ENCODE data around the gene CACHD1. TPM values are rescaled to one million over a fixed set of nuclear protein-coding genes. Genes with fewer than 3 reads are reported as not detected.

Gene CACHD1
- total RNA-seq, 3 donors from 2014 or later (not counting 1 experiment from before 2014, with no cell fraction given): not detected

- Mint-ChIP-seq H3K9me3 (no peaks in the 10 kb centered on the region), H3K36me3 (no peaks in the 10 kb centered on the region), H3K27me3 (ENCODE audit: low read depth in 2 of 2) (peaks cover 2 to 14% of the 10 kb centered on the region in 2 donors), H3K27ac (no peak overlapping the region), H3K4me3 (no peak overlapping the region), H3K4me1 (no peaks in the 10 kb centered on the region)
- DNase-seq (no peak), ATAC-seq (no peak)
- H3K4me3 ChIP-seq (ENCODE audit: low read length): no peak overlapping the region
- H3K4me1 ChIP-seq (ENCODE audit: control insufficient read depth, insufficient read depth, low read length): no peaks in the 10 kb centered on the region
- TF ChIP-seq CTCF (IDR thresholded peaks at IDR 0.05): no peak
- no peaks in the 10 kb centered on the region for H3K27me3 ChIP-seq (ENCODE audit: control insufficient read depth, insufficient read depth, low read length)
- 85% methylated on average over 2 of the region's 4 CpGs for WGBS (ENCODE audit: insufficient coverage)
- no peak overlapping the region for H3K27ac ChIP-seq (ENCODE audit: low read length)
- H3K36me3 ChIP-seq (ENCODE audit: control insufficient read depth, insufficient read depth, low read length): no peaks in the 10 kb centered on the region
- intact Hi-C loops (cut with micrococcal nuclease): no loop called here
- H3K9me3 ChIP-seq (ENCODE audit: control insufficient read depth, insufficient read depth, low read length): no peaks in the 10 kb centered on the region
Observed at GRCh38 chr1:64581843-64582185, 111.9 kb downstream of the CACHD1 start.

- WGBS (ENCODE audit: insufficient coverage): 67% methylated on average over 1 of the region's 1 CpG
- no peak for TF ChIP-seq CTCF (IDR thresholded peaks at IDR 0.05)
- Mint-ChIP-seq H3K4me1 (no peaks in the 10 kb centered on the region), H3K36me3 (no peaks in the 10 kb centered on the region), H3K4me3 (no peak overlapping the region), H3K9me3 (no peaks in the 10 kb centered on the region), H3K27ac (no peak overlapping the region), H3K27me3 (ENCODE audit: low read depth in 2 of 2) (peaks cover 0 to 14% of the 10 kb centered on the region in 2 donors)
- intact Hi-C loops (cut with micrococcal nuclease): no loop called here
- Histone ChIP-seq H3K4me1 (ENCODE audit: control insufficient read depth, insufficient read depth, low read length) (no peaks in the 10 kb centered on the region), H3K9me3 (ENCODE audit: control insufficient read depth, insufficient read depth, low read length) (no peaks in the 10 kb centered on the region), H3K27ac (ENCODE audit: low read length) (no peak overlapping the region), H3K36me3 (ENCODE audit: control insufficient read depth, insufficient read depth, low read length) (no peaks in the 10 kb centered on the region), H3K4me3 (ENCODE audit: low read length) (no peak overlapping the region), H3K27me3 (ENCODE audit: control insufficient read depth, insufficient read depth, low read length) (no peaks in the 10 kb centered on the region)
- peak in 1 of 2 donors; percentile 7 for DNase-seq
- no peak for ATAC-seq
Observed at GRCh38 chr1:64584479-64584878, 114.5 kb downstream of the CACHD1 start.

GRCh38 chr1:64588876-64589275 is 118.9 kb downstream of the CACHD1 start:
- no peaks in the 10 kb centered on the region for H3K4me1 Mint-ChIP-seq
- no peaks in the 10 kb centered on the region for H3K36me3 Mint-ChIP-seq
- no peak for ATAC-seq
- DNase-seq: no peak
- H3K27me3 Mint-ChIP-seq (ENCODE audit: low read depth in 2 of 2): peaks cover 0 to 2% of the 10 kb centered on the region in 2 donors
- Histone ChIP-seq H3K4me1 (ENCODE audit: control insufficient read depth, insufficient read depth, low read length) (no peaks in the 10 kb centered on the region), H3K36me3 (ENCODE audit: control insufficient read depth, insufficient read depth, low read length) (no peaks in the 10 kb centered on the region), H3K4me3 (ENCODE audit: low read length) (no peak overlapping the region), H3K9me3 (ENCODE audit: control insufficient read depth, insufficient read depth, low read length) (no peaks in the 10 kb centered on the region), H3K27ac (ENCODE audit: low read length) (no peak overlapping the region), H3K27me3 (ENCODE audit: control insufficient read depth, insufficient read depth, low read length) (no peaks in the 10 kb centered on the region)
- no peaks in the 10 kb centered on the region for H3K9me3 Mint-ChIP-seq
- H3K27ac Mint-ChIP-seq: no peak overlapping the region
- H3K4me3 Mint-ChIP-seq: no peak overlapping the region
- intact Hi-C loops (cut with micrococcal nuclease): no loop called here
- TF ChIP-seq CTCF (IDR thresholded peaks at IDR 0.05): no peak

- Mint-ChIP-seq H3K36me3 (no peaks in the 10 kb centered on the region), H3K4me3 (no peak overlapping the region), H3K27me3 (ENCODE audit: low read depth in 2 of 2) (peaks cover 0 to 2% of the 10 kb centered on the region in 2 donors), H3K9me3 (no peaks in the 10 kb centered on the region), H3K4me1 (no peaks in the 10 kb centered on the region), H3K27ac (no peak overlapping the region)
- no CpG with 5 or more reads among the region's 1 CpG for WGBS (ENCODE audit: insufficient coverage)
- intact Hi-C loops (cut with micrococcal nuclease): no loop called here
- TF ChIP-seq CTCF (IDR thresholded peaks at IDR 0.05): no peak
- no peak overlapping the region for H3K4me3 ChIP-seq (ENCODE audit: low read length)
- no peak for DNase-seq
- H3K27ac ChIP-seq (ENCODE audit: low read length): no peak overlapping the region
- no peaks in the 10 kb centered on the region for H3K27me3 ChIP-seq (ENCODE audit: control insufficient read depth, insufficient read depth, low read length)
- no peaks in the 10 kb centered on the region for H3K9me3 ChIP-seq (ENCODE audit: control insufficient read depth, insufficient read depth, low read length)
- no peaks in the 10 kb centered on the region for H3K36me3 ChIP-seq (ENCODE audit: control insufficient read depth, insufficient read depth, low read length)
- H3K4me1 ChIP-seq (ENCODE audit: control insufficient read depth, insufficient read depth, low read length): no peaks in the 10 kb centered on the region
- no peak for ATAC-seq
Observed at GRCh38 chr1:64590316-64590715, 120.4 kb downstream of the CACHD1 start.

All from natural killer cell (primary cell).